NCI-H2171 (cell line): ENCODE measurements around the gene USE1.

Experiments used
- DNase-seq: peaks from one replicate; lab custom pipeline; 2025; lab: John Stamatoyannopoulos, UW

USE1 gene

DNA sequence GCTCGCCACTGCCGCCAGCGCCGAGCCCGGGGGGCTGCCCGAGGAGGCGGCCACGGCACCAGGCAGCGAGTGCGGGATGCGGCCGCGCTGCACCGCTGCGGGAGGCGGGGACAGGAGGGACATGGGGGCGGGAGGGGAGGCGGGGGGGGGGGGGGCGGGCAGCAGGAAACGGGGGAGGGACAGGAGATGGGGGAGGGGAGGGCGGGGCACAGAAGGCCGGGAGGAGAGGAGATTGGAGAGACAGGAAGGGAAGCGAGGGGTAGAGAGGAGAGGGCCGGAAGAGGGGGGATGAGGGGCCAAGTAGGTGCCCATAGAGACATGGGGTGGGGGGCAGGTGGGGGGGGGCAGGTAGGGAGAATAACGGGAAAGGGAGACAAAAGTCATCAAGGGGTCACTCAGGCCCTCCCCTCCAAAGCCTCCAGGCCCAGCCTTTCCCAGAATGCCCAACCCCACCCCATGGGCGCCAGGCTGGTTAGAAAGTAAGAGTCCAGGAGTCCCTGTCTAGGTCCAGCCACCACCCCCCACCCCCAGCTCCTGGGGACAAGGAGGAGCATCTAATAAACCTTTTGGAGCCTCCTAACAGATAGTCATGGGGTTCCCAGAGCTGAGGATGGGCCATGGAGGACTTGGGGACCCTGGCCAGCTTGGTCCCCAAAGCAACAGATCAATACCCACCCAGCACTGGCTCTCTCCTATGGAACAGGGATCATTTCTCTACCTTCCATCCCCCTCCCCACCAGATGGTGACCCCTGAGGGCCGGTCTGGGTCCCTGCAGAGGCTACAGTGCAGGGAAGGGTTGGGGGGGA lies 21.0 kb downstream of the USE1 start:
- peak; percentile 52 for DNase-seq

DNA sequence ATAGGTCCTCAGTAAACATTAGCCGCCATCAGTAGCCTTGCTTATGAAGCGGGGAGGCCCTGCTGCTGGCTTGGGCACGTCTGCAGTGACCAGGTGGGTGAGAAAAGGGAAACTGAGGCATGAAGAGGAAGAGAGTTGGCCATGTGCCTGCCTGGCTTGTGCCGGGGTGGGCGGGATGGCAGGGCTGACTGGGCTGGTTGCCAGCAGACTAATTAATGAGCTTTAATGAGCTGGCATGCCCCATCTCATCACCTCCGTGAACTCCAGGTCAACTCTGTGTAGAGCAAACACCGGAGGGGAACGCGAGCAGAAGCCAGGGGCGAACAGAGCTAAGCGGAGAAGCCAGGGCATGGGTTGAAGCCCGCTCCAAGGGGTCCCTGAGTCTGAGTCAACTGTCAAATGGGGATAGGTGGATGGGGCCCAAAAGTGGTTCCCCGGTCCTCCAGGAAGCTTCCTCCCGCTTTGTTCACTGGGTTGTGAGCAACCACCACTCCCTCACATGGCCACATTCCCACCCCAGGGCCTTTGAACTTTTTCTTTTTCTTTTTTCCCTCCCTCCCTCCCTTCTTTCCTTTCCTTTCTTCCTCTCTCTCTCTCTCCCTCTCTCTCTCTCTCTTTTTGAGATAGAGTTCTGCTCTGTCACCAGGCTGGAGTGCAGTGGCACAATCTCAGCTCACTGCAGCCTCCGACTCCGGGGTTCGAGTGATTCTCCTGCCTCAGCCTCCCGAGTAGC lies 21.8 kb downstream of the USE1 start:
- no peak for DNase-seq

DNA sequence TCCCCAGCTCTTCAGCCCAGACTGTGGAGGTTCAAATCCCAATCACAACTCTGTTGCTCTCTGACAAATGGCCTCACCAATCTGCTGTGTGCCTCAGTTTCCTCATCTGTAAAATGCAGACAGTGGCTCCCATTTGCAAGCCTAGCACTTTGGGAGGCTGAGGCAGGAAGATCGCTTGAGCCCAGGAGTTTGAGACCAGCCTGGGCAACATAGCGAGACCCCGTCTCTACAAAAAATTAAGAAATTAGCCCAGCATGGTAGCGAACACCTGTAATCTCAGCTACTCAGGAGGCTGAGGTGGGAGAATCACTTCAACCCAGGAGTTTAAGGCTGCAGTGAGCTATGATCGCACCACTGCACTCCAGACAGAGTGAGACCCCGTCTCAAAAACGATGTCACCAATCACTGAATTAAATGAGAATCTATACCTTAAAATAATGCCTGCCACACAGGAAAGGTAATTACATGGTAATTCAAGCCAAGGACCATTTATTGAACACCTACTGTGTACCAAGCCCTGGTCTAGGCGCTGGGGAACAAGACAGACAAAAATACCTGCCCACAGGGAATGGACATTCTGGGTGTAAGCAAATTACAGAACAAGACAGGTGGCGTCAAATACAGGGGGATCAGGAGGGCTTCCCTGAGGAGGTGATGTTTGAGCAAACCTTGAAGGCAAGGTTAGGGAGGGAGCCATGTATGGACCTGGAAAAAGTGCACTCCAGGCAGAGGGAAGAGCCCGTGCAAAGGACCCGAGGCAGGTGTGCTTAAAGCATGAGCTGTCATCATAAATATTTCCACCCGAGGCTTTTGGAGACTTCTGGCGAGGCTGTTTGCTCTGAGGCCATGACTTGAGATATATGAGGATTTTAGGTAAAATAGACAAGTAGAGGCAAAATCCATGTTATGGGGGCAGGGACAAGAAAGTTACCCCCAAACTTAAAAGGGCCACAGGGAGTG lies 22.9 kb downstream of the USE1 start:
- DNase-seq, result no peak

DNA sequence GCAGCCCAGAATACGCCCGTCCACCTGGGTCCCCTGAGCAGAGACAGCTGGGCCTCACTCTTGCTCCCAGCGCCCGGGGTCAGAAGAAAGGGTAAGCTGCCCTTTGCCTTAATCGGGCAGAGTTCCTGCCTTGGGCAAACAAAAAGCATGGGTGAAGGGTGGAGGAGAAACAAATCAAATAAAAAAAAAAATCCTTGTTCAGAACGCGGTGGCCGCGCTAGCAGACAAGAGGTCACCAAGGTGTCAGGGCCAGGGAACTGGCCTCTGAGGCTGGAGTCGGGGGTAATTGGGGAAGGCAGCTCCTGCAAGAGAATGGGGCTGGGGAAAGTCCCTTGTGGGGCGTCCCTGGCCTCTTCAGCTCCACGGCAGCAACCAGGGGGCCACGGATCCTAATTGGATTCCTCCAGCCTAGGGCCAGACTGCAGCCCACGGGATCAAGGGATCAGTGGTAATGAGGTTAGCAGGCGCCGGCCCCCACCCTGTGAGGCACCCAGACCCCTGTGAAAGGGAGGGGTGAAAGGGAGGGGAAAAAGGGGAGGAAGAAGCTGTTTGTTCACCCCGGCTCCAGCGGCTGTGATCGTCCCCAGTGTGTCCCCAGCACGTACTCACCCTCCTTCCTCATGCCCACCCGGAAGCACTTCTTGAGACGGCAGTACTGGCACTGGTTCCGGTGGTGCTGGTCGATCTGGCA lies 25.1 kb downstream of the USE1 start:
- DNase-seq, result no peak

DNA sequence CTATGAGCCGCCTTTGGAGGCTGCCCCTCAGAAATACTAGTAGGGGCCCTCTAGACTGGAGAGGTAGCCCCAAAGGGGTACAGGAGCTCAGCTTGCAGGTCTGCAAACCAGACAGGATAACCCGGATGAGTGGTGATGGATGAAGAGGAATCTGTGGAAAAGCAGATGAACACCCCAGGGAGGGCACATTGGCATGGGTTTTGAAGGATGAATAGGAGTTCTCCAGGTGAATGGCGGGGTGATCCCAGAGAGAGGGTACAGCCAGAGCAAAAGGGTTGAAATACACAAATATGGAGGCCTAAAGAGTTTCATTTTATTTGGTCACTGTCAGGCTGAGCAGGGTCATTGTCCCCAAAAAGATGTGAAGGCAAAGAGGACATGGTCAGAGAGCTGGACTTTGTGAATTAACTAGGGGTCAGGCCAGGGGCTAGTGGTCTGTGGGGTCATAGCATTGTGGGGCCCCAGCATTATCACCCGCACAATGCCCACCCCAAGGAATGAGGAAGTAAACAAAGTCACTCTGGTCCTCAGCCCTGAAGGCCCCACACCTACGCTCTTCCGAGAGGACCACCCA lies 25.8 kb downstream of the USE1 start:
- DNase-seq, result no peak

DNA sequence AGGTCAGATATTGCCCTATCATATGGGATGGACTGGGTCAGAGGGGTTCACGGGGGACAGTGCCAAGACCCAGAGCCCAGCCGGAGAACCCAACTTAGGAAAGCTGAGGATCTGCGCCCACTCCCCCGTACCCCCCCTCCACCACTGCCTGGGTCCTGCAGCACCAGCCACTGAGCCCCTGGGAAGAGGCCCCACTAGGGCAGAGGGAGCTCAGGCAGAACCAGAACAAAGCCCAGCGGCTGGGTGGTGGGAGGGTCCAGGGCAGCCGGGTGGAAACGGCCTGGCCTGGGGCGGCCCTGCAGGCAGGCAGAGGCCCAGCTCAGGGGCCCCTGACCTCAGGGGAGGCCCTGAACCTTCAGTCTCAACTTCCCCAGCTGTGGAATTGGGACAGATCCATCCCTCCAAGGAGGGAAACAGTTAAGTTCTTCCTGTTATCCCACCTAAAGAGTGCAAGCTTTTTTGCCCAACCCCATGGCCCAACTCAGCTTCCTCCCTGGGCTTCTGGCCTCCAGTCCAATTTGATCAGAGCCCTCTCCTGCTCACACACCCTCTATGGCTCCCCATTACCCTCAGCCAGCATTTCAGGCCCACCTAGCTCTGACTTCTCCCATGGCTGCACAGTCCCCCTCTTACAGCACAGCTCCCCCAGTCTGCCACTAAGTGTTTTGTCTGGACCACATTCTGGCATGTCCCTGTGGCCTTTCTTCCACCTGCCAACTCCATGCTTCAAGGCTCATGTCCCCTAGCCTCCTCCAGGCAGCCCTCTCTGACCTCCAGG lies 27.5 kb downstream of the USE1 start:
- no peak for DNase-seq

DNA sequence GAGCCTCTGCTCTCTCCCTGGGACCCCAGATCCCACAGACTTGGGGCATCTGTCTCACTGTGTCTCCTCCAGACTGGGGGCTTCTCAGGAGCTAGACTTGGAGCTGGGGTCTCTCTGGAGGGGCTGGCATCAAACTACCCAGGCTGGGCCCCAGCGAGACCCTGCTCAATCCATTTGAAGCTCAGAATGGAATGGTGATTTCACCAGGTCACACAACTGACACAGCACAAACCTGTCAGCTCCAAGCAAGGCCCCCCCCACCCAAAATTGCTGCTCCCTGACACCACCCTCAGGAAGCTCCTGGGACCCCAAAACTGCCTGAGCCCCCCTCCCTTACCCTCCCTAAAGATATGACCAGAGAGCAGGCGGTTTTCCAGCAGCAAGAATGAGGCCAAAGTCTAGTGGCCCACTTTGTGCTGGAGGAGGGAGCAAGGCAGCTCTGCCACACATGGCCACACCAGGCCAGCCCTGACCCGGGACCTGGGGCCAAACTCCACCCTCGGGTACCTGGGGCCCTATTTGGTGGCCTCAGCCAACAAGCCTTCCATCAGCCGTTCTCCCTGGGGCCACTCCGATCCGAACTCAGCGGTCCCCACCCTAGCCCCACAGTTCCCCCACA lies 28.2 kb downstream of the USE1 start:
- no peak for DNase-seq

DNA sequence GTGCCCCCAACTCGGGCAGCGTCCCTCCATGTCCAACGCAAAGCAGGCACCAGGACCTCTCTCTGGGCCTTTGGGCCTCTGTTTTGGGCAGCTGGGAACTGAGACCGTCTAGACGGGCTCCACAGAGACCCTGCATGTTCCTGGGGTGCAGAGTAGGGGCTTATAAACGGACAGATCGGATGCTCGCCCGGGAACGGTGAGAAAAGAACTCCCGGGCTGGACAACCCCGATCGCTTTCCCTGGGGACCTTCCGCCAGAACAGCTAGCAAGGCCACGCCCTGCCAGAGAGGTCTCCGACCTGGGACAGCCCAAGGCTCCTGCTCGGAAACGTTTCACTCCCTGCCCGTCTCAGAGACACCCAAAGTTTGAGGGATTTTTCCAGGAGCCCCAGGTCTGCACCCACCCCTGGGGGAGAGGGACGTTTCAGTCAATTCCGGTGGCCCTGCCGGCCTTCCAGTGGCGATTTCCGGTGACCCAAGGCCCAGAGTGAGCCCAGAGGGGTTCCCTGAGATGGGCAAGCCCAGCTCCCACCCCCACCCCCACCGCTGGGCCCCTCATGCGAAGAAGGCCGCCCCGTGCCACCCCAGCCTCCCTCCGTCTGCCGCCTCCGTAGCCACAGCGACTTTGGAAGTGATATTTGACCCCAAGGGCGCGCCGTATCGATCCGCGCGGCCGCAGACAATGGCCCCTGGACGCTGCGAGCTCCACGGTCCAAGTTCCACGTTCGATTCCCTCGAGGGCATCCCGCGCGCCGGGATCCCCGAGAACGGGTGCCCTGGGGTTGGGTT lies 28.9 kb downstream of the USE1 start:
- no peak for DNase-seq

DNA sequence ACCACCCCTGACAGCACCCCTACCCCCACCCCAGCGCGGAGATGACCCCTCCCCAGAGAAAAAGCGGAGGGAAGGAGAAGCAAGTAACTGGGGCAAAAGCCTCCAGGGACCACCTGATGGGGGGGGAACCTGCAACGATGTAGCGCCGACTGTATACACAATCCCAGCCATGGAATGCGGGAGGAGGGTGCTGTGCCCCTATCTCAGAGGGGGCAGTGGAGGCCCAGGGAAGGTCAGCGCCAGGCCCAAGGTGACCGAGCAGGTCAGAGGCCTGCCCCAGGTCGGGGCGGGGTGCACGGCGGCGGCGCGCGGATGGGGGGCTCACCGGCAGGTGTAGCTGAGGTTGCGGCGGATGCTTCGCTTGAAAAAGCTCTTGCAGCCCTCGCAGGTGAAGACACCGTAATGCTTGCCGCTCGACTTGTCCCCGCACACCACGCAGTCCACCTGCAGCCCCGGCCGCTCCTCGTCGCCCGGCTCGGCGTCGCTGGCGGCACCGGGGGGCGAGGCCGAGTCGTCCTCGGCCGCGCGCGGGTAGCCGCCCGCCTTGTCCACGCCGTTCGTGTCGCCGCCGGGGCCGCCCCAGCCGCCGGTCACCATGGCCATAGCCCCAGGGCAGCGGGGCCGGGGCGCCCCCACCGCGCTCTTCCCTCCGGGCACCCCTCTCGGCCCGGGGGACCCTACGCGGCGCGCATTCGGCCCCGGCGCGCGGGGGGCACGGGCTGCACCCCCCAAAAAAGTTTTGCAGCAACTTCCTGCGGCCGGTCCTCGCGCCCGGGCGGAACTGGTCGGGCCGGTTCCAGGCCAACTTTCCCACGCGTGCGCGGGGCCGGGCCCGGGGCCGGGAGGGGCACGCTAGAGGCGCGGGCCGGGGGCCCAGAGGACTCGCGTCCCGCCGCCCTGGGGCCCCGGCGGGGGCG lies 29.7 kb downstream of the USE1 start:
- DNase-seq, result no peak

DNA sequence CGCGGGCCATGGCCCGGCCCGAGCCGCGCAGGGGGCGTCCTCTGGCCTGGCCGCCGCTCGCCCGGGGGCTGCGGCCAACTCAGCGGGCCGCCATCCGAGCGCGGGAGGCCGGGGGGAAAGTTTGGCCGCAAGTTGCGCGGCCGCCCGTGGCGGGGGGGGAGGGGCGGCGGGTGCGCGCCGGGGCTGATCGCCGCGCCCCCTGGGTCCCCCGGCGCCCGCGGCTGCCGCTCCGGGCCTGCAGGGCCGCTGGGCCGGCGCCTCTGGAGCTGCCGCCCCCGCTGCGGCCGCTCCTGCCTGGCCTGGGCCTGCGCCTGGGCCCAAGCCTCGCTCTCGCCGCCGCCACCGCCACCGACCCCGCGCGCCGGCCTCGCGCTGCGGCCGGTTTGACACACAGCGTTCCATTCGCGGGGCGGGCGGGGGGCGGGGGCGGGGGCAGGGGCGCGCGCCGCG lies 30.4 kb downstream of the USE1 start, which contains the start of gene NR2F6:
Gene NR2F6 (minus strand): TSS at position 385 of the 450 bp plus-strand sequence. CDS start 699 bp downstream, outside the sequence.
- no peak for DNase-seq

DNA sequence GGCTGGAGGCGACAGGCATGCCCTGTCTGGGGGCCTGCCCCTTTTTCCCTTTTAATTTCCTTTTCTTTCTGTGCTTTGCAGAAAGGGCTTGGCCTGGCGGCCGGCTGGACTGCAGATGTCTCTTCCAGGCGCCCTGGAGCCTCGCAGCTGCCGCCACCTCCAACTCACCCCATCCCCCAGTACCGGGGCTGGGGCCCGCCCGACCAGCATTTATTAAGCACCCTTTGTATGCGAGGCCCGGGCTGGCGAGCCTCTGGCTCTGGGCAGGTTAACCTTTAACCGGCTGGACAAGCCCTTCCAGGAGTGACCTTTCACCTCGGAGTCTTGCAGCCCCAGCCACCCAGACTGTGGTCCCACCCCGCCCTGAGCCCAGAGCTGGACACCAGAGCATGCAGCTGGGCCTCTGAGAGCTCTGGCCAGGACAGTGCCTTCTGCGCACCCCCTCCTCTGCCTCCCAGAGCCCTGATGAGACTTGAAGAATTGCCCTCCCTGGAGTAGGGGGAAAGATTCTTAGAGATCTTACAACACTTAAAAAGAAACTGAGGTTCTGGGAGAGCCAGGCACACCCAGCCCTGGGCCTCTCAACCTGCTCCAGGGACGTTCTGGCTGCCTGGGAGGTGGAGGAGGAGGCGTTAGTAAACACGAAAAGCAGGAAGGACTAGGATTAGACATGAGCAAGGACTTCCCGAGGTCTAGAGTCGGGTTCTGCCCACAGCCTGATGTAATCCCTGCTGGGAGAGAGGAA lies 31.7 kb downstream of the USE1 start:
- no peak for DNase-seq

DNA sequence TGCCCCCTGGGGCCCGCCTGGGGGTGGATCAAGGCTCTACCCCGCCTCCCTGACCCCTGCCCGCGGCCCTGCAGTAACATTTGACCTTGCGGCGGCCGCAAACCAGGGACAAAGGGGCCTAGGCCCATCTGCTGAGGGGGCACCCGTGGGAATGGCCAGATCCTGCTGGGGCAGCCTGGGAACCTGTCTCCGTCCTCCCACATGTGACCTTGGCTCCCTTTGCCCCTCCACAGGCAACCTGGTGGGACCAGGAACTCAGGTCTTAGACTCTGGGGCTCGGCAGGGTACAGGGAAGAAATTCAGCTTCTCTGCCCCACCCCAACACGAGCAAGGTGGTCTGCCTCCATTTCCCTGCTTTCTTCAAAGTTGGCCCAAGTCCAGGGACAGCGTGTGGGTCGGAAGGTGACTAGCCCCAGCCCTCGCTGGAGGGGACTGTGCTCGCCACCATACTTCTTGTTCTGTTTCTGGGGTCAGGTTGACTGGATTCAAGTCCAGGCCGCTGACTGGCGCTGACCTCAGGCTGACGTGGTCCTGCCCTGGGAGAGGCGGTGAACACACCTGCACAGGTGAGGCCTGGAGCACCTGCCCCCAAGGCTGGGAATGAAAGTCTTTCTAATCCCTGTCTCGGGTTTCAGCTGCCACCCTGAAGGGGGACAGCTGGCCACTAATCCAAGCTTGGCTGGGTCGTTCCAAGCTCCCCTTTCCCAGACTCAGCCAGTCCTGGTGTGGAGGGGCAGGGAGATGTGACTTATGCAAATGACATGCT lies 33.0 kb downstream of the USE1 start:
- no peak for DNase-seq

DNA sequence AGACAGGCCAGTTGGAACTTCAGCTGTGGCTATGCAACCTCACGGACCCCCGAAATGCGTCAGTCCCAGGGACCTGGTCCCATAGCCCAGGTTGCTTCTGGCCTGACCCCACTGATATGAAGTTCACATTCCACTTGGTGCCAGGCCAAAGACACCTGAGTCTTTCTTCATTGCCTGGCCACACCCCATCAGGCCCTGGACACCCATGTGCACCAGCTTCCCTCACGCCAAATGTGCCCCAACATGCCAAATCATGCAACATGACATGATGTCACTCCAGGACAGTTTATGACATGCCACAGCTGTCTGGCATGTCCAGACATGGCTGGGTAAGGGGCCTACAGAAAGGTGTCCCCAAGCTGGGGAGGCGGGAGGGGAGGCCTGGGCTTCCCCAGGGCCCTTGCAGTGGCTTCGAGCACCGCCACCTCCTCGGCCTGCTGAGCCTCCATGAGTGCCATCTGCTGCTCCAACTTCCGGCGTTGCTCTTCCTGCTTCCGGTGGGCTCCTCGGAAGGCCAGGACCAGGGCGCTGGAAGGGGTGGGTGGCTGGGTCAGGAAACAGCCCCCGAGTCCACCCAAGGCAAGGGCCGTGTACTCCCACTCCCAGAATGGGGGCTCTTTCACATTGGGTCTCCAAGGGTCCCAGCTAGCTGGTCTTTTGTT lies 34.9 kb downstream of the USE1 start:
- no peak for DNase-seq

DNA sequence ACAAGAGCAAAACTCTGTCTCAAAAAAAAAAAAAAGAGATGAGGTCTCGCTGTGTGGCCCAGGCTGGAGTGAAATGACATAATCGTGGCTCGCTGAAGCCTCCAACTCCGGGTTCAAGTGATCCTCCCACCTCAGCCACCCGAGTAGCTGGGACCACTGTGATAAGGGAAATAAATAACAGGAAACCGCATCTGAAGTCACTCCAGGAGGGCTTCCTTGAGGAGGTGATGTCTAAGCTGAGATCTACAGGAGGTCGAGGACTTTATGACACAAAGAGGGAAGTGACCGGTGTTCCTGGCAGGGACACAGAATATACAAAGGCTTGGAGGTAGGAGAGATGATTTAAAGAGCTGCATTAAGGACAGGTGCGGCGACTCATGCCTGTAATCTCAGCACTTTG lies 39.5 kb downstream of the USE1 start:
- no peak for DNase-seq

DNA sequence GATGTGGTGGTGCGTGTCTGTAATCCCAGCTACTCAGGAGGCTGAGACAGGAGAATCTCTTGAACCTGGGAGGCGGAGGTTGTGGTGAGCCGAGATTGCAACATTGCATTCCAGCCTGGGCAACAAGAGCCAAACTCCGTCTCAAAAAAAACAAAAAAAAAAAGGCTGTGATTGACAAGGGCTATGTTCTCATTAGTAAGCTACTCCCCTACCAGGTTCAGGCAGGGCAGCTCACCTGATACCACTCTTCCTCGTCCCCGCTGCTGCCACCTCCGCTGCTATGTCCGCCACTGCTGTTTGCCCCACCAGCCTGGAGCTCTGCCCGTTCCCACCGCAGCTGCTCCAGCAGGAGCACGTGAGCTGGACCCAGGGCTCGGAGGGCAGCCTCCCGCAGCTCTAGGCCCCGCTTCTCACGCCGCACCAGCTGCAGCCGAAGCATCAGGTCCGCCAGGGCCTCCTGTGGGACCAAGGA lies 40.0 kb downstream of the USE1 start:
- no peak for DNase-seq

DNA sequence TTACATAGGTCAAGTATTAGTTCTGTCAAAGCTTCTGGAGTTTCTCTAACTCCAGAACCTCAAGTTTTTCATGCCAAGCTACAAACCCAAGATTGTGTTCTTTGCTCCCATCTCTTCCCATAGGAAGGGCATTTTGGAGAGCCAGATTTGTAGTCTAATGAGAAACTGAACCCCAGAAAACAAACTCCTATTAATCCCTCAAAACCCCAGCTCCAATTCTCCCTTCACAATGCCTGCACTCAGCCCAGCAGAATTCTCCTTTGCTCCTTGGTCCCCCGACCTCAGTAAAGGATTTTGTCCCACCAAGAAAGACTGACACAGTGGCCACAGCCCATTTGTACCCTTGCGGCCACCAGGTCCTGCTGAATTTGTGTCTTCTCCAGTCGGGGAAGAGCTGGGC lies 41.0 kb downstream of the USE1 start:
- no peak for DNase-seq
